SK-N-MC (cell line): Measurements from ENCODE around the gene SLC17A2.

Experiments
- DNase-seq: peaks from one replicate; pipeline ENCODE4 v3.0.0-alpha.2; 2011; ENCODE audit warnings: low read depth, low spot score
- H3K27ac ChIP-seq: fragments of 200-600 bp; sonication (generic); 2 replicates; pipeline ENCODE4 v1.5.1; 2016; ENCODE audit warnings: mixed run types
- H3K36me3 ChIP-seq: fragments of 200-600 bp; sonication (generic); 2 replicates; pipeline ENCODE4 v1.6.1; 2017; ENCODE audit warnings: antibody characterized with exemption, low read length, mixed read lengths; ENCODE audit not compliant: insufficient read depth
- H3K4me3 ChIP-seq: fragments of 200-600 bp; sonication (generic); 2 replicates; pipeline ENCODE4 v1.5.1; 2016
- H3K9ac ChIP-seq: fragments of 200-600 bp; sonication (generic); 2 replicates; pipeline ENCODE4 v1.8.0; 2017; ENCODE audit warnings: mixed run types, mixed read lengths; ENCODE audit not compliant: insufficient read length
- H3K9me3 ChIP-seq: fragments of 200-600 bp; sonication (generic); 2 replicates; pipeline ENCODE4 v1.6.1; 2017; ENCODE audit warnings: low read depth, mild to moderate bottlenecking, antibody characterized with exemption, low read length, moderate library complexity, mixed read lengths
- EZH2 ChIP-seq: fragments of 200-600 bp; sonication (generic); IDR thresholded peaks from one replicate; pipeline ENCODE4 v1.6.1; 2017; ENCODE audit warnings: antibody characterized with exemption
- FOXP2 ChIP-seq: optimal IDR thresholded peaks from 2 replicates; pipeline ENCODE3; 2011; ENCODE audit warnings: mild to moderate bottlenecking, moderate library complexity; ENCODE audit not compliant: insufficient read depth; ENCODE audit errors: extremely low read length, control extremely low read depth
- POLR2AphosphoS5 ChIP-seq: IDR thresholded peaks from 2 replicates; pipeline ENCODE4 v1.6.1; 2012; ENCODE audit warnings: mild to moderate bottlenecking, low read depth, low read length, borderline replicate concordance

Gene SLC17A2

DNA sequence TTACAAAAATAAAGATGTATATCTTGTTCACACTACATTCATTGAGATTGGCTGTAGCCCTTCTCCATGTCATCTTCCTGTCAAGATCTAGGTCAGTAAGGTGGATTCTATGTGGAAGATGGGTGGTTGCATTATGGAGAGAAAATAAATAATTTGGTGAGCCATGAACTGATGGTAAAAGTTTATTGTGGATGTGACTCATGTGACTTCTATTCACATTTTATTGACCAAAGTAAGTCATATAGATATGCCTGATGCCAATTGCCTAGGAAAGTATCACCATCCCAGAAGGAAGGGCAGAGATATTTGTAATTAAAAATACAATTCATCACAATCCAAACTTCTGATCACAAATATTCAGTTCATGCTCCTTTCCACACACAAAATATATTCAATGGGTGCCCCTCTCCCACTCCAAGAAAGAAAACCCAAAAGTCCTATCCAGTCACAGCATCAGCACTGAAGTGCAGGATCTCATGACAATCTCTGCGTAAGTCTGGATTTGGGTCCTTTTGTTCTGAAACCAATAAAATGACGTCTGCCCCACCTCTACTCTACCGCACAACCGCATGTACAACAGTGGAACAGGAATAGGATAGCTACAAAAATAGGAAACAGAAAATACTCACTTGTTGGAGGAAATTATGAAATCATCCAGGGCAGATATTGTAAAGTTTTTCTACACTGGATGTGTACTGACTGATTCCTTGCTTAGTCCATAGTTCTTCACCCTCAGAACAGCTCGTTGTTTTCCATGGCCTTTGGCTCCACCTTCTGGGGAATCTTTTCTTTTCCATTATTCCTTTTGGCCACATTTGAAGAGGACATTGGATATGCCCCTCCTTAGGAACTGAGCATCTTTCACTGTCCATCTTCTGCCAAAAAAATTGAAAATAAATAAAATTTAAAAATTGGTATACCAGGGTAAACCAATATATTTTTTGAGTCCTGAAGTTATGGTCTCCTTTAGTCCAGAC, 40.3 kb downstream of the SLC17A2 start:
- Histone ChIP-seq H3K9me3 (no peaks in the 10 kb centered on the region), H3K9ac (no peak overlapping the region), H3K4me3 (no peak overlapping the region), H3K27ac (no peak overlapping the region), H3K36me3 (no peaks in the 10 kb centered on the region)
- no peak for TF ChIP-seq FOXP2
- no peak for TF ChIP-seq EZH2
- no peak for TF ChIP-seq POLR2AphosphoS5
- peak; percentile 18 for DNase-seq

DNA sequence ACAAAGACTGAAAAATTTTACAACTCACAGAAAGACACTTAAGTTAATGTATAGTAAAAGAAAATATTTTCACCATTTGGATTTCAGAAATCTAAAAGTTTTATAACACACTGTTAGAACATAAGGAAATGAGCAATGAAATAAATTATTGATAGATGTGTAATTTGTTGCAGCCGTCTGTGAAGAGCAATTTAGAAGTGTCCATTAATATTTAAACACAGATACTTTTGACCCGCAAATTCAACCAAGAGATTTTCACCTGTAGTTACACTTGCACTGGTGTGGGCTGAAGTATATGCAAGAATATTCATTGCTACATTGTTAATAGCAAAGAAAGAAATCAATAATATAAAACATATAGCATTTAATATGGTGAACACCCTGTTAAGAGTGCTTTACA, 41.9 kb downstream of the SLC17A2 start:
- no peak for DNase-seq
- TF ChIP-seq FOXP2, result no peak
- no peak for TF ChIP-seq EZH2
- no peak for TF ChIP-seq POLR2AphosphoS5
- Histone ChIP-seq H3K9me3 (no peaks in the 10 kb centered on the region), H3K27ac (no peak overlapping the region), H3K9ac (no peak overlapping the region), H3K4me3 (no peak overlapping the region), H3K36me3 (no peaks in the 10 kb centered on the region)

- TF ChIP-seq FOXP2 (no peak), EZH2 (no peak), POLR2AphosphoS5 (no peak)
- H3K9me3 ChIP-seq, result no peaks in the 10 kb centered on the region
- H3K36me3 ChIP-seq, result no peaks in the 10 kb centered on the region
- H3K9ac ChIP-seq, result no peak overlapping the region
- no peak for DNase-seq
- H3K27ac ChIP-seq, result no peak overlapping the region
- H3K4me3 ChIP-seq, result no peak overlapping the region
Measured at GRCh38 chr6:25886066-25886465, 44.4 kb downstream of the SLC17A2 start.

GRCh38 chr6:25883991-25884390, 46.5 kb downstream of the SLC17A2 start:
- no peak overlapping the region for H3K9ac ChIP-seq
- no peaks in the 10 kb centered on the region for H3K36me3 ChIP-seq
- no peaks in the 10 kb centered on the region for H3K9me3 ChIP-seq
- TF ChIP-seq POLR2AphosphoS5, result no peak
- no peak for DNase-seq
- H3K4me3 ChIP-seq, result no peak overlapping the region
- H3K27ac ChIP-seq, result no peak overlapping the region

GRCh38 chr6:25883536-25883935, 47.0 kb downstream of the SLC17A2 start:
- no peak overlapping the region for H3K9ac ChIP-seq
- H3K4me3 ChIP-seq, result no peak overlapping the region
- no peaks in the 10 kb centered on the region for H3K36me3 ChIP-seq

DNA sequence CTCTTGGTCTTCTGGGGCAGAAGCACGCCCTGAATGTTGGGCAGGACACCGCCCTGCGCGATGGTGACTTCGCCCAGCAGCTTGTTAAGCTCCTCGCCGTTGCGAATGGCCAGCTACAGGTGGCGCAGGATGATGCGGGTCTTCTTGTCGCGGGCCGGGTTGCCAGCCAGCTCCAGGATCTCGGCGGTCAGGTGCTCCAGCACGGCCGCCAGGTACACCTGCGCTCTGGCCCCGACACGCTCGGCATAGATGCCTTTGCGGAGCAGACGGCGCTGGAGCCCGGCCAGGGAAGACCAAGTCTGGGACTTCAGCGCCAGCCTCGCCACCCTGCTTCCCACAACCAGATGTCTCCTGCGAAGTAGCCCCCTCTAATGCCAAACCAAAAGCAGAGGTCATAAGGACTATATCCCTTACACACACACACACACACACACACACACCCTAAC, 48.4 kb downstream of the SLC17A2 start:
- H3K9ac ChIP-seq, result no peak overlapping the region
- no peaks in the 10 kb centered on the region for H3K36me3 ChIP-seq
- DNase-seq, result no peak

More at GRCh38 chr6:25883536-25883935, 47.0 kb downstream of the SLC17A2 start:
- TF ChIP-seq EZH2 (no peak), POLR2AphosphoS5 (no peak), FOXP2 (no peak)
- Histone ChIP-seq H3K9me3 (no peaks in the 10 kb centered on the region), H3K27ac (no peak overlapping the region)
- DNase-seq, result no peak

DNA sequence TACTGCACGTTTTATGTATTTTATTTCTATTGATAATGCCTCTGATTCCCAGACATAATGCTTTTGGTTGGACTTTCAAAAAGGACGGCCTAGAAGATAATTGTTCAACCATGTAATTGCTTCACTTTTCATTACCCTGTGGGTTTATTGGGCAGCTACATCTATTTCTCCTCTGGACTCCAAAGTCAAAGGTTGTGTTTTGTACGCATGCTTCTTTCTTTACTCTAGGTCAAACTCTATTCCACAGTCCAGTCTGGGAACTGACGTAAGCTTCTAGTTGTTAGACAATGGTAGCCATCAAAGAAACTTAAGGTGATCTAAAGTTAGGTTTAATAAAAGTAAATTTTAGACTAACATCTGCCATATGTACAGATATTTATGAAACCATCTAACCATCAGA, 49.9 kb downstream of the SLC17A2 start:
- no peak for DNase-seq
- TF ChIP-seq EZH2, result no peak
- no peak for TF ChIP-seq POLR2AphosphoS5
- no peak for TF ChIP-seq FOXP2
- H3K9me3 ChIP-seq, result no peaks in the 10 kb centered on the region
- no peaks in the 10 kb centered on the region for H3K36me3 ChIP-seq
- no peak overlapping the region for H3K4me3 ChIP-seq
- H3K27ac ChIP-seq, result no peak overlapping the region
- no peak overlapping the region for H3K9ac ChIP-seq

More for the DNA sequence above, 48.4 kb downstream of the SLC17A2 start:
- no peak overlapping the region for H3K27ac ChIP-seq
- TF ChIP-seq FOXP2 (no peak), POLR2AphosphoS5 (no peak), EZH2 (no peak)
- no peak overlapping the region for H3K4me3 ChIP-seq
- no peaks in the 10 kb centered on the region for H3K9me3 ChIP-seq

DNA sequence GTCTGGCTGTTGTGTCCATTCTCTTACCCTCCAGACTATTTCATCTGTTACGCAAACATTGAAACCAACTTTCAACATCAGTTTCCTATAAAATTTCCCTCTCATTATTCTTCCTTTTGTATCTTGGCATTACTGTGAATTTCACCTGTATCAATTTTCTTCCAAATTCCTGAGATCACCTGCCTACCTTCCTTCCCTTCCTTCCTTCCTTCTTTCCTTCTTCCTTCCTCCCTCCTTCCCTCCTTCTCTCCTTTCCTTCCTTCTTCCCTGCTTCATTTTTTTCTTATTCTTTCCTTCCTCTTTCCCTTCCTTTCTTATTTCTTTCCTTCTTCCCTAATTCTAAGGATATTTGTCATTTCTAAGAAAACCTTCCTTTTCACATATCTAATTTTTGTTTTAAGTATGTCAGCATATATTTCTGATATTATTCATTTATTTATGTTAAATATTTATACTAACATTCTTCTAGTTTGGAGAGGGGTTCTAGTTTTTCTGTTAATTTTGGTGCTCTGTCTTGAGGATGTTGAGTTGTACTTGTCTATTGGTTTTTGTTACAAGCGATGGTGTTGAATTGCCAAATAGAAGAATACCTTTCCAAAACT, 51.7 kb downstream of the SLC17A2 start:
- no peak overlapping the region for H3K9ac ChIP-seq
- no peak for DNase-seq
- TF ChIP-seq POLR2AphosphoS5 (no peak), FOXP2 (no peak), EZH2 (no peak)
- H3K27ac ChIP-seq, result no peak overlapping the region
- no peaks in the 10 kb centered on the region for H3K9me3 ChIP-seq
- no peak overlapping the region for H3K4me3 ChIP-seq
- H3K36me3 ChIP-seq, result no peaks in the 10 kb centered on the region
